HPDE6-E6E7 (cell line): ENCODE results near the gene SCUBE3.

Experiments
- DNase-seq: peaks from one replicate; pipeline ENCODE4 v3.0.0; 2011; ENCODE audit warnings: missing footprints; ENCODE audit errors: extremely low spot score

Gene SCUBE3

GRCh38 chr6:35240838-35241801, 27.4 kb downstream of the SCUBE3 start:
- DNase-seq = peak; percentile 90

GRCh38 chr6:35242486-35242885, 28.7 kb downstream of the SCUBE3 start:
- no peak for DNase-seq

- no peak for DNase-seq
Measured at GRCh38 chr6:35242906-35243305, 29.1 kb downstream of the SCUBE3 start.

- DNase-seq = no peak
Measured at GRCh38 chr6:35243386-35243958, 29.7 kb downstream of the SCUBE3 start.

- no peak for DNase-seq
Measured at GRCh38 chr6:35244551-35244950, 30.8 kb downstream of the SCUBE3 start.

- no peak for DNase-seq
Measured at GRCh38 chr6:35247642-35248231, 34.0 kb downstream of the SCUBE3 start.

- DNase-seq = no peak
Measured at GRCh38 chr6:35248300-35248699, 34.5 kb downstream of the SCUBE3 start.

- DNase-seq = no peak
Measured at GRCh38 chr6:35248965-35249364, 35.2 kb downstream of the SCUBE3 start.

GRCh38 chr6:35251949-35252348, 38.2 kb downstream of the SCUBE3 start:
- no peak for DNase-seq

GRCh38 chr6:35253249-35253648, 39.5 kb downstream of the SCUBE3 start:
- DNase-seq = no peak

- DNase-seq = no peak
Measured at GRCh38 chr6:35258336-35258735, 44.6 kb downstream of the SCUBE3 start.

- peak; percentile 54 for DNase-seq
Measured at GRCh38 chr6:35258858-35259193, 45.1 kb downstream of the SCUBE3 start.

GRCh38 chr6:35259194-35259947, 45.6 kb downstream of the SCUBE3 start, which contains the start of gene ZNF76:
Gene ZNF76, plus strand, starts transcription at chr6:35259735. Its CDS starts 21,417 bp downstream, at chr6:35281152.
- DNase-seq = peak; percentile 97

- DNase-seq = peak; percentile 63
Measured at GRCh38 chr6:35259948-35260590, 46.3 kb downstream of the SCUBE3 start.

GRCh38 chr6:35260591-35261570, 47.1 kb downstream of the SCUBE3 start:
- DNase-seq = no peak

- DNase-seq = no peak
Measured at GRCh38 chr6:35262596-35262995, 48.8 kb downstream of the SCUBE3 start.

GRCh38 chr6:35264550-35265274, 51.0 kb downstream of the SCUBE3 start:
- DNase-seq = no peak

GRCh38 chr6:35265523-35265922, 51.8 kb downstream of the SCUBE3 start:
- DNase-seq = no peak

GRCh38 chr6:35267446-35267845, 53.7 kb downstream of the SCUBE3 start:
- DNase-seq = no peak

GRCh38 chr6:35267897-35268296, 54.1 kb downstream of the SCUBE3 start:
- DNase-seq = no peak
